HG02571 (cell line): Measurements from ENCODE around the gene PPP1R16B.
"Not testable (repeated sequence)": the region's sequence is repeated elsewhere in the genome, so short reads cannot be mapped to it uniquely, and the experiment has no call there.

Experiments used
- ATAC-seq: cut with Tn5 transposase; IDR thresholded peaks from one replicate; pipeline ENCODE4 v1.9.1; 2021; ENCODE audit warnings: mild to moderate bottlenecking, moderate library complexity; ENCODE audit not compliant: unreplicated experiment

PPP1R16B gene

DNA sequence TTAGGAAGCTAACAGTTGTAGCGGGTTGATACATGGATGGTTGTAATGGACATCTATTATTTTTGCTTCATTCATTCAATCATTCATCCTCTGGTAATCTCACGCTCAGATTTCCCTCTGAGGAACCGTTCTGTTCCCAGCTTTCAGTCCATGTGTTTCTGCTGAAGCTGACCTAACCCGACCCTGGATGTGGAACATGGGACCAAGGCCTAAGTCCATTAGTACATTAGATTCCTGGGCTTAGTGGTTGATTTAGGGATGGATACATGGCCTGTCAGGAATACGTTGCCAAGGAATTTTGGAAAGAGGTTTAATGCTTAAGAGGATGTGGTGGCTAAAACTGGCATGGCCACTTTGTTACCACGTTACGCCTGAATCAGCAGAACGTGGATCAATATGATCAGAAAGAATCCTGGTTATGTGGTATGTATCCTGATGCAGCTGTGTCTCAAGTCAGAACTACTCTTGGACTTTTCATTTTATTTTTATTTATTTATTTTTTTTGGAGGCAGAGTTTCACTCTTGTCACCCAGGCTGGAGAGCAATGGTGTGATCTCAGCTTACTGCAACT, 152.5 kb downstream of the PPP1R16B start:
- no peak for ATAC-seq

DNA sequence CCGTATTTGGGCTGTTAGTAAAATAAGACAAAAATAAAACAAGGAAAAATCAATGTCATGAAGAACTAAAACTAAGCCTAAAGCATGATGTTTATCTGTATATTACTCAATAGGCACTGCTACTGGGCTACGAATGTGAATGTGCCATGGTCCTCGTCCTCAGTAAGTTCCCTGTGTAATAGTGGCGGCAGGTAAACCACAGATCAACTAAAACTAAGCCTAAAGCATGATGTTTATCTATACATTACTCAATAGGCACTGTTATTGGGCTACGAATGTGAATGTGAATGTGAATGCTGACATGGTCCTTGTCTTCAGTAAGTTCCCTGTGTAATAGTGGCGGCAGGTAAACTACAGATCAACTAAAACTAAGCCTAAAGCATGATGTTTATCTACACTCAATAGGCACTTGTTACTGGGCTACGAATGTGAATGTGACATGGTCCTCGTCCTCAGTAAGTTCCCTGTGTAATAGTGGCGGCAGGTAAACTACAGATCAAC, 154.7 kb downstream of the PPP1R16B start:
- ATAC-seq, result not testable (repeated sequence)

DNA sequence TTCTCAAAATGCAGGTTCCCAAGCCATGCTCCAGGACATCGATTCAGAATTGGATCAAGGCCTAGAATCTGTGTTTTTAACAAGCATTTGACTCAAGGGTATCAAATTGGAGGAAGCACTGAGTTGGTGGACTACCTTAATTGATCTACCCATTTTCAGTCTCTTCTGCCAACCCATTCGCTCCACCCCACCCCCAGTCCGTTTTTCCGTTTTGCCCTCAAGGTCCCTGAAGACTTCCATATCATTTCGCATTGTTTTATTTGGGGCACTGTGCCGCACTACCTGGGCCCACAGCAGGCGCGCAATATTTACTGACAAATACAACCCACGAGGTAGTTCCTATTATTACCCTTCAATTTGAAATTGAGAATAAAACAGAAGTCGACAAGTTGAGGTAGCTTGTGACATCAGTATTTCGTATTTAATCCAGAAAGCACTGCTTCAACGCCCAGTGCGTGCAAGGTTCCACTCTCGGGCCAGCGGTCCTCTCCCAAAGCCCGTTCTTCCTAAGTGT, 156.1 kb downstream of the PPP1R16B start:
- no peak for ATAC-seq

DNA sequence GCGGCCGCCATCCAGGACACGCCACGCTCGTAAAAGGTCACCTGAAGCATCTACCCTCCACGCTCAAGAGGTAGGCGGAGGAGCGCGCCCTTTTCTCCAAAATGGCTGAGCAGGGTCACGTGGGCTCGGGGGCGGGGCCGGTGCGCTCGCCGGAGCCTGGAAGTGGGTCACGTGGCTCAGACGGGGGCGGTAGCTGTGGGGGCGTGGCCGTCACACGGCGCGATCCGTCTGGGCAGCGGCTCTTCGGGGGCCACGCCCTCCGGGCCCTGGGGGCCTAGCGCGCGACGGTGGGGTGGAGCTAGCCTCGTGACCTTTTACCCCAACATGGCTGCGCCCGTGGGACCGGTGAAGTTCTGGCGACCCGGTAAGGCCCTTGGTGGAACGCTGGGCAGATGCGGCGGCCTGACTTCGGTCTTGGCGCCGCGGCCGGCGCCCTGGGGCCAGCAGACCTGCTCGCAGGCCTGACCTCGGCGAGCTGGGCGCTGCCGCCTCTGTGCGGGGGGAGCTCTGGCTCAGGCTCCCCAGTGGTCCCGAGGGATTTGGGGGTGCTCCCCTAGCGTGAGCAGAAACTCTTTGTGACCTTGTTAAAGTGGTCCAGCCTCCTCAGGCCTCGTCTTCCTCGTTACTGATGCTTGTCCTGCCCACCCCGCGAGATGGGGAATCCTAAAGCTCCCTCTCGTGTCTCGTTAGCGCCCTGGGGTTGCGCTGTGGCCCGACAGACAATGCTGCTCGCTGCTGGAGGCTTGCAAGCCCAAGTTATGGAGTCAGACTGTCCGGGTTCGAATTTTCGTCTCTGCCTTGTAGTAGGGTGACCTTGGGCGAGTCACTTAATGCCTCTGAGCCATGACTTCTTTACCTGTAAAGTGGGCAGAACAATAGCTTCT, 156.8 kb downstream of the PPP1R16B start, which contains the start of gene DHX35:
DHX35 (plus strand) TSS at position 301 of the 884 bp plus-strand sequence; CDS start at position 325, 24 bp downstream.
- peak; percentile 94 for ATAC-seq

DNA sequence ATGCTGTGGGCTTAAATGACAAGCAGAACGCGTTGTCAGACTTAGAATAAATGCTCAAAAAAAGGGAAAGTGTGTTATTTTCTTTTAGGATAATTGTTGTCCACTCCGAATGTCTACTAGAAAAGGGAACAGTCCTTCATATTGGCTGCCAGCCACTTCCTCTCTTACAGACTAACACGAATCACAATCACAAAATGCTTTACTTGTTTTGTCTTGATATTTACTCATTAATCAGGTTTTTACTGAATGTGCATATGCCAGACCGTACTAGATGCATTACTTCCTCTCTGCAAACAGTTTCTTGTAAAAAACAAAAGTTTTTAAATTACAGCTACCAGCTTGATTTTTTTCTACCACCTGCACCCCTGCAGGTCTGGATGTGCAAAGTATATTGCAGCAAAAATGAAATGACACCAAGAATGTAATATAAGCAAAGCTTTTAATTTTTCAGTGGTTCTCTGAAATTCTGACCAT, 157.5 kb downstream of the PPP1R16B start:
- ATAC-seq, result no peak

DNA sequence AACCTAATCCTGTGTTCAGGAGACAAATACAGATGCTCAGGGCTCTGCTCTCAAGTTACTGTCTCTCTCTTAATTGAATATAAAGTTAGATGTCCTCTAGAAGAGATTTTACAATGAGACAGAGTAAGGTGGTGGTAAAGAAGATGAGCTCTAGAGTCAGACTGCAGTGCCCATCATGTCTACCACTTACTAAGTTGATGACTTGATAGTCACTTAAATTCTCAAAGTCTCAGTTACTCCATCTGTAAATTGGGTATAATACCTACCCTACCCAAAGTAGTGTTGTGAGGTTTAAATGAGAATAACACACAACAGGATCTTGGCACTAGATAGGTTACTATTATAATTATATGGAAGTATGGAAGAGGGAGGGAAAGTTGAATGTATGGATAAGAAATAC, 158.2 kb downstream of the PPP1R16B start:
- ATAC-seq, result no peak

DNA sequence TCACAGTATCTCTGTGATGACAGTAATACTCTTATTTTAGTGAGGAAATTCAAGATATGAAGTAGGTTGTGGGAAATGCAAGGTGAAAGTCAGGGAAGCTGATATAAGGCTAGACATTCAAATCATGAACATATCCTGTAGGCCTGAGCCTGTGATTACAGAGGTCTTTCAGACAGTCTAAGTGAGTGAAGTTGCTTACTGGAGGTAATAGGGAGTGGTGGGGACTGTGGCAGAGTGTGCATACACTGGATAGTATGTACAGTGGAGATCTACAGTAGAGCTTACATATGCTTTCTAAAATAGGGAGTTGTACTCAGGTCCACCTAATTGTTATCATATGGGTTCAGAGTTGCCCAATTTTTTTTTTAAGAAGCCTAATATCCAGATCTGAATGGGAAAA, 159.8 kb downstream of the PPP1R16B start:
- ATAC-seq, result no peak

DNA sequence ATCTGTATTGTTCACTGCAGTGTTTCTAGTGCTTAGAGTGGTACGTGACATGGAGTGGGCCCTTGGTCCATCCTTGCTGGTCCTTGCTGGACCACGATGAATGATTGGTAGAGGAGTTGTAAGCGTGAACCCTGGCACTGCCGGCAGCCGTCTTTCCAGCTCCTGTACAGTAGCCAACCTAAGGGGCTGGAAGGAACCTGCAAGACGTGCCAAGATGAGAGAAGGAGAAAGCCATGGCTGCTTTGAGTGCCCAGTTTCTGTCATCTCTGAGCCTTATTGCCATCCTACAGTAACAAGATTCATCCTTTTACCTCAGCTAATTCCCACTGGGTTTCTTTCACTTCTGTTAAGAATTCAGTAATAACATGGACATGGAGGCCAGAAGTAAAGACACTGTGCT, 162.6 kb downstream of the PPP1R16B start:
- ATAC-seq, result no peak

DNA sequence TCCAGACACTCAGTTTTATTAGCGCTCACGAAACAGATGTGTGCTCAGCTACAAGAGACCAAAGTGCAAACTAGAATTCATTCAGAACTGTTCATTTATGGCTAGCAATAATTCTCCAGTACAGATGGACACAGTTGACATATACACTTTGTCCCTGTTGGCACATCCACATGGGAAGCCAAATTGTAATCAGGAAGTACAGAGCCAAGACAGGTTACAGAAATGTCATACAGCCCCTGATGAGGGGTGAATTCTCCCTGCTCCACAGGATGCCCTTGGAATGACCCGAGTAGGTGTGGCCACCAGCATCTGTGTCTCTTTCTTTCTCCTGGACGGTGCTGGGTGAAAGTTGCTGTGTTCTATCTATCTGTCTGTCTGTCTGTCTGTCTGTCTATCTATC, 164.2 kb downstream of the PPP1R16B start:
- no peak for ATAC-seq

DNA sequence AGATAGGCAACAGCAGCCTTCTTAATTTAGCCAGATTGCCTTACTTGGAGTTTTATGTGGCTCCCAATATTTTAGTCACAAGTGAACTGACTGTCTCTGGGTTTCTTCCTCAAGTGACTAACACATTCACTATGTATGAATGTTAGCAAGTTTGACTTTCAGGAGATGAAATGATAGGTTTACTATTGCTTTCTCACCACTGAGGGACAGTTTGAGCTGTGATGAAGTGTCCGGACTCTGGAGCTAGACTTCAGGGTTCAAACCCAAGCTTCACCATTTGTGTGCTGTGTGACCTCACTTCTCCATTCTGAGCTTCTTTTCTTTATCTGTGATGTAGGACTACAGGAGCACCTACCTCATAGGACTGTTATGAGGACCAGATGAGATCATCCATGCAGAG, 164.8 kb downstream of the PPP1R16B start:
- no peak for ATAC-seq
